HG02798 (cell line): ENCODE measurements around the gene ZNF467.

Experiments
- ATAC-seq: cut with Tn5 transposase; IDR thresholded peaks from one replicate; pipeline ENCODE4 v1.9.1; 2021; ENCODE audit warnings: mild to moderate bottlenecking; ENCODE audit not compliant: unreplicated experiment, poor library complexity

ZNF467 gene

DNA sequence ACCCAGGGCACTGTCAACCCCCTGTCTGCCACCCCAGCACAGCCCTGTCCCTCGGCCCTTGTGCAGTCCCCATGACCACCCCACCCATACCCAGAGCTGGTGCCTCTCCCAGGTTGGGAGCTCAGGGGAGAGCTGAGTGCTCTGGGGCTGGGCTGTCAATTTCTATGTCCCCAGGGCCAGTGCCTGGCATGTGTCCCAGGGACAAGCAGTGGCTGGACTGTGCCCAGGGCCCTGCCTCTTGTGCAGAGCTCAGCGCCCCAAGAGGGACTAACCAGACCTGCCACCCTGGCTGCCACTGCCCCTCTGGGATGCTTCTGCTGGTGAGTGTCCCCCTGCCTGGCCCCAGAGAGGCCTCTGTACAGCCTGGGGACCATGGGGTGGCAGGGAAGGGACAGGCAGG, 35.8 kb upstream of the ZNF467 start:
- no peak for ATAC-seq

DNA sequence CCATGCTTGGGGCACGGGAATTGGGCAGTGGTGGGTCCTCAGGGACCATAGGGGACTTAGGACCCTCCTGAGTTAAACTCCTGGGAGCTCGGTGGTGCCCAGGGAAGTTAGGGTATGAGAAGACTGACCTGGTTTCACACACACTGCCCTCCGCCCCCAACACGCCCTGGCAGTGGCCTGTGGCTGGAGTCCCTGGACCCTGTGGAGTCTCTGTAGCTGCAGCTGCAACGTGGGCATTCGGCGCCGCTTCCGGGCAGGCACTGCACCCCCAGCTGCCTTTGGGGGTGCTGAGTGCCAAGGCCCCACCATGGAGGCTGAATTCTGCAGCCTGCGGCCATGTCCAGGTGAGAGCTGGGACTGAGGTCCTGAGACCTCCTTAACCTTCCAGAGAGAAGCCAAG, 34.9 kb upstream of the ZNF467 start:
- no peak for ATAC-seq

- ATAC-seq = no peak
Measured at GRCh38 chr7:149806726-149807125, 33.3 kb upstream of the ZNF467 start.

- ATAC-seq = no peak
Measured at GRCh38 chr7:149804106-149804505, 30.7 kb upstream of the ZNF467 start.

GRCh38 chr7:149803551-149804074, 30.2 kb upstream of the ZNF467 start:
- no peak for ATAC-seq

GRCh38 chr7:149802966-149803365, 29.6 kb upstream of the ZNF467 start:
- no peak for ATAC-seq

GRCh38 chr7:149801816-149802215, 28.4 kb upstream of the ZNF467 start:
- no peak for ATAC-seq

GRCh38 chr7:149801002-149801566, 27.7 kb upstream of the ZNF467 start:
- no peak for ATAC-seq

- ATAC-seq = no peak
Measured at GRCh38 chr7:149800169-149800555, 26.8 kb upstream of the ZNF467 start.

GRCh38 chr7:149799397-149800168, 26.2 kb upstream of the ZNF467 start:
- ATAC-seq = no peak

DNA sequence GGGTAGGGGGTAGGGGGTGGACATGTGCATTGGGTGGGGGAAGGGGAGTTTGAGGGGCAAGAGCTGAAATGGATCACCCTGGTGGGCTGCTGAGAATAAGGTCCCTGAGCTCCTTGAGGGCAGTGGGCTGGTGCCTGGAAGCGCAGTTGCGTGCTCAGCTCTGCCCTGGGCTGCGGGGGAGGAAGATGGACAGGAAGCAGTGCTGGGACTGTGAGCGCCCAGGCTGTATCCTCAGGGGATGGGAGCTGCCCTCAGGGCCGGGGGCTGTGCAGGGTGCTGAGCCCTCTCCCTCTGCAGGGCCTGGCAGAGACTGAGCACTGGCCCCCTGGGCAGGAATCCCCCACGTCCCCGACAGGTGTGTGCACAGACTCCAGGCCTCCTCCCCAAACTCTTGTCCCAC, 24.4 kb upstream of the ZNF467 start:
- ATAC-seq = no peak

DNA sequence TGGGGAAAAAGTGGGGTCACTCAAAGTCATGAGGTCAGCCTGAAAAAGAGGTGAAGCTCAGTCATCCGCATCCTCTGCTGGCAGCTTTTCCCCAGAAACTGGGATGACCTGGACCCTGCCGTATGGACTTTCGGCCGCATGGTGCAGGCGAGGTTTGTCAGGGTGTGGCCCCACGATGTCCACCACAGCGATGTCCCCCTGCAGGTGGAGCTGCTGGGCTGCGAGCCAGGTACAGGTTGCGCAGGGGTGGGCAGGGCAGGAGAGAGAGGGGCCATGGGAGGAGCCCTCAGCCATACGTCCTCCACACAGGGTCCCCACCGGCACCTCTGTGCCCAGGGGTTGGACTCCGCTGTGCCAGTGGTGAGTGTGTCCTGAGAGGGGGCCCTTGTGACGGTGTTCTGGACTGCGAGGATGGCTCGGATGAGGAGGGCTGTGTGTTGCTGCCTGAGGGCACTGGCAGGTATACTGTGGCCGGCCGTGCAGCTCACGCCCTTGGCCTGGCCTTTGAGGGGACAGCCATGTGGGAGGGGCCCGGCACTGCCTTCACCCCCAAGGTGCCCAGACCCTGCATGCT, 23.0 kb upstream of the ZNF467 start:
- no peak for ATAC-seq

GRCh38 chr7:149795126-149795525, 21.7 kb upstream of the ZNF467 start:
- ATAC-seq = no peak

DNA sequence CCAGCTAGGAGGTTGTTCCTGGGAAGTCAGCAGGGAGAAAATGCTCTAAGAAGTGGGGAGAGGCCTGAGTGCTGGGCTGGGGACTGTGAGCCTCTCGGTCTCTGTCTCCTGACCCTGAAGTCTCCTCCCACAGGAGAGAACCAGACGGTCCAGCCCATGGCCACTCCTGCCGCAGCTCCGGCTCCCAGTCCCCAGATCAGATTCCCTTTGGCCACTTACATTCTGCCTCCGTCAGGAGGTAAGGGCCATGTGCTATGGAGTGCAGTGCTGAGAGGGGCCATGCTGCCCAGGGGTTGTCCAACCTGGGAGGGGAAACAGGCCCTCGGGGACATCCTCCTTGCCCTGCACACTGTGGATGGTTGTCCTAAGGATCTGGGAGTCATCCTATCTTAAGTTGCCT, 21.3 kb upstream of the ZNF467 start:
- no peak for ATAC-seq

DNA sequence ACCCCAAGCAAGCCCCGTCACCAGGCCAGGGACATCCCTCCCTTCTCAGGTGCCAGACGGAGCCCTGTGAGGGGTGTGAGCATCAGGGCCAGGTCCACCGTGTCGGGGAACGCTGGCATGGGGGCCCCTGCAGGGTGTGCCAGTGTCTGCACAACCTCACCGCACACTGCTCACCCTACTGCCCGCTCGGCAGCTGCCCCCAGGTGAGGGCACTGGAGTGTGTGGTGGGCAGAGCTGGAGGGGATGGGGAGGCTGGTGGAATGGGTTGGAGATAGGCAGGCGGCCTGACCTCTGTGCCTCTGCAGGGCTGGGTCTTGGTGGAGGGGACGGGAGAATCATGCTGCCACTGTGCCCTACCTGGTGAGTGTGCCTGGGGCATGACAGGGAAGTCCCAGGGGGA, 19.9 kb upstream of the ZNF467 start:
- ATAC-seq = no peak

DNA sequence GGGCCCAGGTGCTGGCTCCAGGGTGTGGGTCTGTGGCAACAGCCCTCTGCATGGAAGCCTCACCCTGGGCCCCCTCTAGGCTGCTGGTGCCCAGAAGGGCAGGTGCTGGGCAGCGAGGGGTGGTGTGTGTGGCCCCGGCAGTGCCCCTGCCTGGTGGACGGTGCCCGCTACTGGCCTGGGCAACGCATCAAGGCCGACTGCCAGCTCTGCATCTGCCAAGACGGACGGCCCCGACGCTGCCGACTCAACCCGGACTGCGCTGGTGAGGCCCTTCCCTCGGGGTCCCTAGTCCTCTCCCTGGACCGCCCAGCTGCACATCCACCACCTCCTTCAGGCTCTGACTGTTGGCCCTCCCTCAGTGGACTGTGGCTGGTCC, 18.8 kb upstream of the ZNF467 start:
- ATAC-seq = no peak

- ATAC-seq = no peak
Measured at GRCh38 chr7:149791411-149792219, 18.2 kb upstream of the ZNF467 start.

DNA sequence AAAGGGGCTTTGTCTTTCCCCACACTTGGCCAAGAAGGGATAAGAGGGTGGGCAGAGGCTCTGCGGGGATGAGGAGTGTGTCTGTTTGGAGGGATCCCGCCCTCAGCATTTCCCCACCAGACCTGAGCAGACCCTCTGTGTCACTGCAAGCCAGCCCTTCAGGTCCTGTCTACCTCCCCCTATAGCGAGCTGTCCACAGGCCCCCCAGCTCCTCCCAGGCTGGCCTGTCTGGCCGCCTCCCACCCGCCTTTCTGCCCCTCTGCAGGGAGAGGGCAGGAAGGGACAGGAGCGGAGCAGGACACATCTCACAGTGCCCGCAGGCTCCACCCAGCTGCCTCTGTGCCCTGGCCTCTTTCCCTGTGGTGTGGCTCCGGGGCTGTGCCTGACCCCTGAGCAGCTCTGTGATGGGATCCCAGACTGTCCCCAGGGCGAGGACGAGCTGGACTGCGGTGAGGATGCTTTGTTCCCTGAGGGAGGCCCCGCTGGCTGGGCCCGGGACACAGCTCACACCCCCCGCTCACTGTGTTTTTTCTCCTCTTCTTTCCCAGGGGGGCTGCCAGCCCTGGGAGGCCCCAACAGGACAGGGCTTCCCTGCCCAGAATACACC, 17.5 kb upstream of the ZNF467 start:
- no peak for ATAC-seq

DNA sequence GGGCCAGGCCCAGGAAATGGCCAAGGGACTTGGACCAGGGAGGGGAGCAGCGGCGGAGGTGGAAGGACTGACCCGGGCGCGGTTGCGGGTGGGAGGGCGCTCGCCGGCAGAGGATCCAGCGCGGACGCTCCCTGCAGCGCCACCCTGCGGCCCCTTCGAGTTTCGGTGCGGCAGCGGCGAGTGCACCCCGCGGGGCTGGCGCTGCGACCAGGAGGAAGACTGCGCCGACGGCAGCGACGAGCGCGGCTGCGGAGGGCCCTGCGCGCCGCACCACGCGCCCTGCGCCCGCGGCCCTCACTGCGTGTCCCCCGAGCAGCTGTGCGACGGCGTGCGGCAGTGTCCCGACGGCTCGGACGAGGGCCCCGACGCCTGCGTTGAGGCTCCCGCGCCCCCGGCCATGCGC, 16.8 kb upstream of the ZNF467 start:
- no peak for ATAC-seq

GRCh38 chr7:149789101-149789500, 15.7 kb upstream of the ZNF467 start:
- ATAC-seq = no peak
